OCI-LY7 (cell line): ENCODE data around the gene DCAKD. TPM values are rescaled to one million over a fixed set of nuclear protein-coding genes. Genes with fewer than 3 reads are reported as not detected.
A peak's percentile ranks its signal among the peaks of the same experiment; 100 is the strongest.

Source experiments
- BruUV-seq: library from RNA; stranded (reverse); fragments of 400-500 nt; replicated peaks from 2 replicates; lab custom pipeline; 2021; lab: Mats Ljungman, UMichigan
- CTCF ChIA-PET: fragments of 300-600 bp; sonication (Branson Sonifier 250); formaldehyde crosslinking; loops from one replicate; lab custom pipeline; 2022; ENCODE audit warnings: antibody characterized with exemption; ENCODE audit not compliant: unreplicated experiment; lab: Charles Lee
- POLR2A ChIA-PET: fragments of 300-600 bp; sonication (Branson Sonifier 250); formaldehyde crosslinking; loops from one replicate; lab custom pipeline; 2022; ENCODE audit warnings: antibody characterized with exemption; lab: Charles Lee
- DNase-seq: peaks from one replicate; pipeline ENCODE4 v3.0.0-alpha.2; 2015; ENCODE audit warnings: low spot score
- H2AFZ ChIP-seq: fragments of 200-600 bp; sonication (generic), shearing (Covaris generic); 2 replicates; pipeline ENCODE4 v1.6.1; 2014; ENCODE audit warnings: mild to moderate bottlenecking, antibody characterized with exemption, low read length, moderate library complexity
- H3K27ac ChIP-seq: fragments of 200-600 bp; sonication (generic); 2 replicates; pipeline ENCODE4 v1.5.1; 2014; ENCODE audit warnings: mixed run types, low read depth, mild to moderate bottlenecking, moderate library complexity, low read length, inconsistent platforms; ENCODE audit not compliant: poor library complexity, severe bottlenecking
- H3K36me3 ChIP-seq: fragments of 200-600 bp; sonication (generic); 2 replicates; pipeline ENCODE4 v1.6.1; 2014; ENCODE audit warnings: mild to moderate bottlenecking, antibody characterized with exemption, low read length, moderate library complexity, mixed read lengths; ENCODE audit not compliant: insufficient read depth
- H3K4me1 ChIP-seq: fragments of 200-600 bp; sonication (generic); 2 replicates; pipeline ENCODE4 v1.5.1; 2014; ENCODE audit warnings: mild to moderate bottlenecking, low read length; ENCODE audit not compliant: insufficient read depth, poor library complexity, severe bottlenecking
- H3K4me2 ChIP-seq: fragments of 200-600 bp; sonication (generic); 2 replicates; pipeline ENCODE4 v1.6.1; 2014; ENCODE audit warnings: mild to moderate bottlenecking, low read length
- H3K4me3 ChIP-seq: fragments of 200-600 bp; sonication (generic); 2 replicates; pipeline ENCODE4 v1.5.1; 2014; ENCODE audit warnings: mild to moderate bottlenecking, low read depth, low read length; ENCODE audit not compliant: poor library complexity, severe bottlenecking
- H3K79me2 ChIP-seq: fragments of 200-600 bp; sonication (generic); 2 replicates; pipeline ENCODE4 v1.6.1; 2016; ENCODE audit warnings: low read depth, mild to moderate bottlenecking, low read length, moderate library complexity, mixed read lengths; ENCODE audit not compliant: insufficient read depth
- H3K9me2 ChIP-seq: fragments of 200-600 bp; sonication (generic); 2 replicates; pipeline ENCODE4 v1.6.1; 2016; ENCODE audit warnings: mild to moderate bottlenecking, low read length, mixed read lengths; ENCODE audit not compliant: insufficient read depth
- H3K9me3 ChIP-seq: fragments of 200-600 bp; sonication (generic); 2 replicates; pipeline ENCODE4 v1.6.1; 2014; ENCODE audit warnings: mild to moderate bottlenecking, mixed run types, low read length, mixed read lengths
- H4K20me1 ChIP-seq: fragments of 200-600 bp; sonication (generic); 2 replicates; pipeline ENCODE4 v1.6.1; 2014; ENCODE audit warnings: mild to moderate bottlenecking, antibody characterized with exemption, low read length, moderate library complexity, mixed read lengths; ENCODE audit not compliant: insufficient read depth
- CTCF ChIP-seq: fragments of 200-600 bp; sonication (generic); conservative IDR thresholded peaks from 2 replicates; pipeline ENCODE4 v1.5.1; 2014; ENCODE audit warnings: mild to moderate bottlenecking, antibody characterized with exemption, low read length, moderate library complexity, mixed read lengths
- EZH2phosphoT487 ChIP-seq: fragments of 200-600 bp; sonication (generic); IDR thresholded peaks from 2 replicates; pipeline ENCODE4 v1.6.1; 2018; ENCODE audit warnings: low read depth, borderline replicate concordance, mild to moderate bottlenecking, mixed run types, antibody characterized with exemption, low read length, moderate library complexity, mixed read lengths
- intact Hi-C: fragments of 100-400 bp; cut with micrococcal nuclease; formaldehyde crosslinking; loops from one replicate; pipeline ENCODE4 v1.10.0; 2022; ENCODE audit not compliant: unreplicated experiment
- total RNA-seq, 2 experiments: library from RNA; depleted of rRNA in 1 of 2; stranded (reverse); fragments of >200 nt in 1 of 2; shearing (Covaris generic) in 1 of 2; gene quantifications; 2 replicates each; pipeline ENCODE4 v1.2.3, GENCODE V29; 2014 to 2022

The DCAKD gene
- total RNA-seq, 2 experiments from 2014 or later: 40.8 to 45.6 TPM

- H3K36me3 ChIP-seq: peaks cover 95% of the 10 kb centered on the region
- BruUV-seq: no TSS peak
- no peak overlapping the region for H3K4me2 ChIP-seq
- ChIA-PET POLR2A (no interaction called here), CTCF (no interaction called here)
- no peaks in the 10 kb centered on the region for H3K4me1 ChIP-seq
- no peak for TF ChIP-seq EZH2phosphoT487
- TF ChIP-seq CTCF: no peak
- H4K20me1 ChIP-seq: no peaks in the 10 kb centered on the region
- H3K4me3 ChIP-seq: no peak overlapping the region
- intact Hi-C loops: loop anchor here (2.0 to 5.0 kb wide), 2 partner anchors 81 to 177 kb away; no protein-coding TSS in a partner anchor
- H3K9me2 ChIP-seq: no peaks in the 10 kb centered on the region
- no peak for DNase-seq
- no peaks in the 10 kb centered on the region for H3K9me3 ChIP-seq
- no peak overlapping the region for H2AFZ ChIP-seq
- no peaks in the 10 kb centered on the region for H3K79me2 ChIP-seq
- no peak overlapping the region for H3K27ac ChIP-seq
Measured at GRCh38 chr17:45098081-45098868, 46.8 kb upstream of the DCAKD start.

DNA sequence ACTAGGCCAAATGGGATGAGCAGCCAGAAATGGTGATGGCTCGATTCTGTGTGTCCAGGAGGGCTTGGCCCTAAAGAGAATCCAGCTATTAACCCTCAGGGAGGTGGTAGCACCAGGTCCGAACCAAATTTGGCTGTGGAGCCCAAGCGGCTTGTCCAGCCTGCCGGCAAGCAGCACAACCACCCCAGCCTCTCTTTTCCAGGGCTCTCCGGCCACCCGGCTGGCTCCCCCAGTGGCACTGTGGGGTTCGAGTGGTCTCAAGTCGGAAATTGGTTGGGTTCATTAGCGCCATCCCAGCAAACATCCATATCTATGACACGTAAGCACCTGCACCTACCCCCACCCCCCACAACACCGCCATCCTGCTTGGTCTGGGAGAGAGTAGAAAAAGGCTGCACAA lies 45.5 kb upstream of the DCAKD start:
- no peaks in the 10 kb centered on the region for H3K9me2 ChIP-seq
- H3K36me3 ChIP-seq: peaks cover 94% of the 10 kb centered on the region
- no peak for DNase-seq
- no peak overlapping the region for H3K4me3 ChIP-seq
- no peaks in the 10 kb centered on the region for H3K4me1 ChIP-seq
- intact Hi-C loops: loop anchor here (1.0 to 5.0 kb wide), 2 partner anchors 36 to 80 kb away; no protein-coding TSS in a partner anchor
- no peaks in the 10 kb centered on the region for H3K9me3 ChIP-seq
- BruUV-seq: no TSS peak
- no peaks in the 10 kb centered on the region for H4K20me1 ChIP-seq
- no peak overlapping the region for H3K27ac ChIP-seq
- H3K4me2 ChIP-seq: no peak overlapping the region
- ChIA-PET CTCF (no interaction called here), POLR2A (no interaction called here)
- TF ChIP-seq CTCF: no peak
- no peak for TF ChIP-seq EZH2phosphoT487
- H3K79me2 ChIP-seq: no peaks in the 10 kb centered on the region
- no peak overlapping the region for H2AFZ ChIP-seq

DNA sequence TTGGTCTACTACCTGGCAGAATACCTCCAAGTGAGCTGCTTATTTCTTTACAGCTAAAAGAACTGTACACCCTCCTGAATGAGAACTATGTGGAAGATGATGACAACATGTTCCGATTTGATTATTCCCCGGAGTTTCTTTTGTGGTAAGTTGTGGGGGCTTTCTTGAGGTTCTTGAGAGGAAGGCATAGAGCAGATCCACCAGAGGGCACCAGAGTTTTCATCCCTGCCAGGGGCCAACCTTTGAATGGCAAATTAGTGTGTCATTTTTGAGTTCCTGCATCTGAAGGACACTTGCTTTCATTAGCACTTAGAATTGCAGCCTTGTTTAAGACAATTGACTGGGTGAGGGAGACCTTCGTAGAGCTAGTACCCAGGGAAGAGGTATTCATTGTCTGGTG lies 44.7 kb upstream of the DCAKD start:
- Histone ChIP-seq H3K9me2 (no peaks in the 10 kb centered on the region), H3K27ac (no peak overlapping the region), H3K9me3 (no peaks in the 10 kb centered on the region), H3K4me3 (no peak overlapping the region), H3K79me2 (no peaks in the 10 kb centered on the region), H3K4me1 (no peaks in the 10 kb centered on the region), H2AFZ (no peak overlapping the region), H3K4me2 (no peak overlapping the region), H4K20me1 (no peaks in the 10 kb centered on the region), H3K36me3 (peaks cover 94% of the 10 kb centered on the region)
- no TSS peak for BruUV-seq
- DNase-seq: peak; percentile 40
- TF ChIP-seq CTCF: peak; percentile 83
- no peak for TF ChIP-seq EZH2phosphoT487
- CTCF ChIA-PET: no interaction called here
- POLR2A ChIA-PET: interaction anchor here (0.8 kb wide), 1 partner anchor 53 kb away, joined by 3 read pairs; no protein-coding TSS in a partner anchor
- intact Hi-C loops: loop anchor here (1.0 to 5.0 kb wide), 2 partner anchors 37 to 79 kb away; no protein-coding TSS in a partner anchor
